ENCODE measurements around the gene NACC1. TPM values are rescaled to one million over a fixed set of nuclear protein-coding genes. Genes with fewer than 3 reads are reported as not detected.
A peak's percentile ranks its signal among the peaks of the same experiment; 100 is the strongest.

The NACC1 gene
- total RNA-seq, 1 donor from 2014 or later: 117 TPM

- H3K4me3 Mint-ChIP-seq (ENCODE audit: low read depth): peak overlapping the region; percentile 92
- peak overlapping the region; percentile 95 for H3K27ac Mint-ChIP-seq
- peak; percentile 62 for DNase-seq (ENCODE audit: low spot score)
- H3K9me3 Mint-ChIP-seq: no peaks in the 10 kb centered on the region
- H3K27me3 Mint-ChIP-seq (ENCODE audit: low read depth): no peaks in the 10 kb centered on the region
- intact Hi-C loops (cut with micrococcal nuclease): loop anchor here (1.0 to 5.0 kb wide), 2 partner anchors 12 to 158 kb away; partner anchors contain the start of gene TRMT1
- H3K36me3 Mint-ChIP-seq (ENCODE audit: low read depth): peaks cover 22% of the 10 kb centered on the region
- peaks cover 24% of the 10 kb centered on the region for H3K4me1 Mint-ChIP-seq (ENCODE audit: low read depth)
Measured at GRCh38 chr19:13104360-13104847, 13.7 kb upstream of the NACC1 start.

GRCh38 chr19:13104848-13105711, 13.0 kb upstream of the NACC1 start:
- Mint-ChIP-seq H3K9me3 (no peaks in the 10 kb centered on the region), H3K4me1 (ENCODE audit: low read depth) (peaks cover 18% of the 10 kb centered on the region), H3K27me3 (ENCODE audit: low read depth) (no peaks in the 10 kb centered on the region), H3K36me3 (ENCODE audit: low read depth) (peaks cover 22% of the 10 kb centered on the region), H3K27ac (peak overlapping the region; percentile 95), H3K4me3 (ENCODE audit: low read depth) (peak overlapping the region; percentile 92)
- intact Hi-C loops (cut with micrococcal nuclease): loop anchor here (1.0 to 5.0 kb wide), 2 partner anchors 11 to 157 kb away; partner anchors contain the start of gene TRMT1
- DNase-seq (ENCODE audit: low spot score): no peak

- H3K27ac Mint-ChIP-seq: no peak overlapping the region
- no peak for DNase-seq (ENCODE audit: low spot score)
- peaks cover 39% of the 10 kb centered on the region for H3K36me3 Mint-ChIP-seq (ENCODE audit: low read depth)
- H3K4me1 Mint-ChIP-seq (ENCODE audit: low read depth): peaks cover 6% of the 10 kb centered on the region
- H3K27me3 Mint-ChIP-seq (ENCODE audit: low read depth): no peaks in the 10 kb centered on the region
- H3K9me3 Mint-ChIP-seq: no peaks in the 10 kb centered on the region
- intact Hi-C loops (cut with micrococcal nuclease): no loop called here
- H3K4me3 Mint-ChIP-seq (ENCODE audit: low read depth): no peak overlapping the region
Measured at GRCh38 chr19:13109361-13110098, 8.5 kb upstream of the NACC1 start.

GRCh38 chr19:13110099-13110610, 7.9 kb upstream of the NACC1 start:
- peaks cover 41% of the 10 kb centered on the region for H3K36me3 Mint-ChIP-seq (ENCODE audit: low read depth)
- peaks cover 6% of the 10 kb centered on the region for H3K4me1 Mint-ChIP-seq (ENCODE audit: low read depth)
- no peaks in the 10 kb centered on the region for H3K9me3 Mint-ChIP-seq
- intact Hi-C loops (cut with micrococcal nuclease): no loop called here
- H3K27ac Mint-ChIP-seq: no peak overlapping the region
- no peak overlapping the region for H3K4me3 Mint-ChIP-seq (ENCODE audit: low read depth)
- no peak for DNase-seq (ENCODE audit: low spot score)
- no peaks in the 10 kb centered on the region for H3K27me3 Mint-ChIP-seq (ENCODE audit: low read depth)

GRCh38 chr19:13112555-13112954, 5.5 kb upstream of the NACC1 start:
- peaks cover 10% of the 10 kb centered on the region for H3K4me1 Mint-ChIP-seq (ENCODE audit: low read depth)
- peaks cover 35% of the 10 kb centered on the region for H3K36me3 Mint-ChIP-seq (ENCODE audit: low read depth)
- H3K9me3 Mint-ChIP-seq: no peaks in the 10 kb centered on the region
- H3K4me3 Mint-ChIP-seq (ENCODE audit: low read depth): no peak overlapping the region
- no peak overlapping the region for H3K27ac Mint-ChIP-seq
- H3K27me3 Mint-ChIP-seq (ENCODE audit: low read depth): no peaks in the 10 kb centered on the region
- DNase-seq (ENCODE audit: low spot score): no peak
- intact Hi-C loops (cut with micrococcal nuclease): no loop called here

GRCh38 chr19:13115936-13116281, 2.2 kb upstream of the NACC1 start:
- Mint-ChIP-seq H3K9me3 (no peaks in the 10 kb centered on the region), H3K27ac (peak overlapping the region; percentile 95), H3K27me3 (ENCODE audit: low read depth) (no peaks in the 10 kb centered on the region), H3K36me3 (ENCODE audit: low read depth) (peaks cover 45% of the 10 kb centered on the region), H3K4me3 (ENCODE audit: low read depth) (peak overlapping the region; percentile 94), H3K4me1 (ENCODE audit: low read depth) (peaks cover 24% of the 10 kb centered on the region)
- intact Hi-C loops (cut with micrococcal nuclease): loop anchor here (1.0 kb wide), 2 partner anchors 12 to 34 kb away; partner anchors contain the start of genes IER2 and STX10
- DNase-seq (ENCODE audit: low spot score): no peak

- DNase-seq (ENCODE audit: low spot score): peak; percentile 87
- Mint-ChIP-seq H3K27me3 (ENCODE audit: low read depth) (no peaks in the 10 kb centered on the region), H3K27ac (peak within 1 kb of the TSS; percentile 95), H3K4me1 (ENCODE audit: low read depth) (peaks cover 30% of the 10 kb centered on the region), H3K9me3 (no peaks in the 10 kb centered on the region), H3K4me3 (ENCODE audit: low read depth) (peak within 1 kb of the TSS; percentile 94), H3K36me3 (ENCODE audit: low read depth) (peaks cover 45% of the 10 kb centered on the region)
- intact Hi-C loops (cut with micrococcal nuclease): loop anchor here (1.0 kb wide), 2 partner anchors 12 to 34 kb away; partner anchors contain the start of genes IER2 and STX10
Measured at GRCh38 chr19:13116282-13117175, 1.5 kb upstream of the NACC1 start, which contains the start of gene TRMT1. Gene TRMT1, minus strand, starts transcription at chr19:13116740. Its CDS starts 341 bp downstream, at chr19:13116399.

- Mint-ChIP-seq H3K36me3 (ENCODE audit: low read depth) (peaks cover 49% of the 10 kb centered on the region), H3K27me3 (ENCODE audit: low read depth) (no peaks in the 10 kb centered on the region), H3K4me3 (ENCODE audit: low read depth) (peak overlapping the region; percentile 94), H3K27ac (peak overlapping the region; percentile 95), H3K4me1 (ENCODE audit: low read depth) (peaks cover 35% of the 10 kb centered on the region), H3K9me3 (no peaks in the 10 kb centered on the region)
- no peak for DNase-seq (ENCODE audit: low spot score)
- intact Hi-C loops (cut with micrococcal nuclease): no loop called here
Measured at GRCh38 chr19:13117176-13117771, 790 bp upstream of the NACC1 start.

GRCh38 chr19:13118424-13119193, 545 bp downstream of the NACC1 start:
- peaks cover 47% of the 10 kb centered on the region for H3K36me3 Mint-ChIP-seq (ENCODE audit: low read depth)
- H3K27me3 Mint-ChIP-seq (ENCODE audit: low read depth): no peaks in the 10 kb centered on the region
- DNase-seq (ENCODE audit: low spot score): peak; percentile 39
- peak overlapping the region; percentile 86 for H3K4me3 Mint-ChIP-seq (ENCODE audit: low read depth)
- intact Hi-C loops (cut with micrococcal nuclease): loop anchor here (1.0 kb wide), 1 partner anchor 14 kb away; no protein-coding TSS in a partner anchor
- peaks cover 43% of the 10 kb centered on the region for H3K4me1 Mint-ChIP-seq (ENCODE audit: low read depth)
- peak overlapping the region; percentile 81 for H3K27ac Mint-ChIP-seq
- H3K9me3 Mint-ChIP-seq: no peaks in the 10 kb centered on the region

GRCh38 chr19:13119627-13120026, 1.6 kb downstream of the NACC1 start:
- Mint-ChIP-seq H3K4me1 (ENCODE audit: low read depth) (peaks cover 39% of the 10 kb centered on the region), H3K36me3 (ENCODE audit: low read depth) (peaks cover 41% of the 10 kb centered on the region), H3K4me3 (ENCODE audit: low read depth) (peak overlapping the region; percentile 86), H3K27ac (peak overlapping the region; percentile 66), H3K27me3 (ENCODE audit: low read depth) (no peaks in the 10 kb centered on the region), H3K9me3 (no peaks in the 10 kb centered on the region)
- intact Hi-C loops (cut with micrococcal nuclease): no loop called here
- DNase-seq (ENCODE audit: low spot score): no peak

- H3K27ac Mint-ChIP-seq: peak overlapping the region; percentile 60
- H3K4me1 Mint-ChIP-seq (ENCODE audit: low read depth): peaks cover 37% of the 10 kb centered on the region
- peak overlapping the region; percentile 86 for H3K4me3 Mint-ChIP-seq (ENCODE audit: low read depth)
- H3K9me3 Mint-ChIP-seq: no peaks in the 10 kb centered on the region
- intact Hi-C loops (cut with micrococcal nuclease): no loop called here
- no peak for DNase-seq (ENCODE audit: low spot score)
- peaks cover 40% of the 10 kb centered on the region for H3K36me3 Mint-ChIP-seq (ENCODE audit: low read depth)
- no peaks in the 10 kb centered on the region for H3K27me3 Mint-ChIP-seq (ENCODE audit: low read depth)
Measured at GRCh38 chr19:13120031-13120430, 2.0 kb downstream of the NACC1 start.

Measured in activated T-helper 2 cell treated with anti-CD3 and anti-CD28 coated beads, Interferon-gamma antibody, Interleukin-2, Interleukin-4, amounts not matched to agents 10 μg/mL and 5 μg/mL and 100 μg/mL, durations not matched to agents 14 hours and 24 hours and 36 hours (primary cell).